HG03342 (cell line): ENCODE results near the gene SFSWAP.
"Not testable (repeated sequence)": the region's sequence is repeated elsewhere in the genome, so short reads cannot be mapped to it uniquely, and the experiment has no call there.

ENCODE experiments used
- ATAC-seq: cut with Tn5 transposase; IDR thresholded peaks from one replicate; pipeline ENCODE4 v1.9.1; 2021; ENCODE audit warnings: mild to moderate bottlenecking, moderate library complexity; ENCODE audit not compliant: unreplicated experiment

SFSWAP gene

DNA sequence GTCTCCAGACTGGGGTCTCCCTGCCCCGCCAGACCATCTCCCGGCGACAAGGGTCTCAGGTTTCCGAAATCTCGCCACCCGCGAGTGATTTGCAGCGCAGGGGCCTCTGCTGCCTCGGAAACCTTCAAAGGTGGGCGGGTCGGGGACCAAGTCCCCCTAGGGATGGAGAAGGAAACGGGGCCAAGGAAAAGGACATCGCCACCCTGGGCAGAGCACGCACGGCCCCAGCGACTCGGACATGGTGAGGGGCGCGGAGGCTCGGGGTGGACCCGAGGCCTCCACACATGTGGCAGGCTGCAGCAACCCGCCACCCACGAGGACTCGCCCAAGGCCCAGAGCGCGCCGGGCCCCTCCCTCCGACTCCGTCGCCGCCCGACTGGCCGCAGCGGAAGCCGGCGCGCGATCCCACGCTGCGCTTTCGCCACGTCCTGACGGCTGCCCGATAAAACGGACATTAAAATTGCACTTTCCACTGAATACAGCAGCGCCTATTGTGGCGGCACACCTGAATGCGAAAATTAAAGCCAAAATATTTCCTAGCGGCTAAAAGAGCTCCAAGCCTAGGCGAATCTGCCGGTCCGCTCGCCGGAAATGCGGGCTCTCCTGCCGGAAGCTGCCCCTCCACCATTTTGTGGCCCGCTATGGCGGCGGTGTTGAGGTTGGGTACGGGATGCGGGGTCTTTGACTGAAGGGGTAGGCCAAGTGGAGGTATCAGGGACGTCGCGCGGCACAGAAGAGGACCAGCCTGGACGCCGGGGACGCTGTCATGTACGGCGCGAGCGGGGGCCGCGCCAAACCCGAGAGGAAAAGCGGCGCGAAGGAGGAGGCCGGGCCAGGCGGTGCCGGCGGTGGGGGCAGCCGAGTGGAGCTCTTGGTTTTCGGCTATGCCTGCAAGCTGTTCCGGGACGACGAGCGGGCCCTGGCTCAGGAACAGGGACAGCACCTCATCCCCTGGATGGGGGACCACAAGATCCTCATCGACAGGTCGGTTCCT, at the start of gene SFSWAP:
SFSWAP (plus strand) TSS at position 627 of the 994 bp plus-strand sequence; CDS start at position 767, 140 bp downstream.
- ATAC-seq: peak; percentile 86

GRCh38 chr12:131661170-131661985, 49.5 kb upstream of the SFSWAP start:
- not testable (repeated sequence) for ATAC-seq

DNA sequence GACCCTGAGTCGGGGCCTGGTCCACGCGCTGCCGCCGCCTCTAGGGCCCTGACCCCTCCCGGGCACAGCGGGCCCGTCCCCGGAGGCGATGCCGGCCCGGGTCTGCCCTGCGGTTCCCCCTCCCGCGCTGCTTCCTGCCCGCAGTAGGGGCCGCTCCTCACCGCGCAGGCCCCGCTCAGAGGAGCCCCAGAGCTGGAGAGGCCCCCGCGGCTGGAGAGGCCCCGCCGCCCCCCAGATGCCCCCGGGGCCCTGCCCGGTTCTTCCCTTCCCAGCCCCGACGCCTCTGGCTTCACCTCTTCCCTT, 49.0 kb upstream of the SFSWAP start:
- not testable (repeated sequence) for ATAC-seq

DNA sequence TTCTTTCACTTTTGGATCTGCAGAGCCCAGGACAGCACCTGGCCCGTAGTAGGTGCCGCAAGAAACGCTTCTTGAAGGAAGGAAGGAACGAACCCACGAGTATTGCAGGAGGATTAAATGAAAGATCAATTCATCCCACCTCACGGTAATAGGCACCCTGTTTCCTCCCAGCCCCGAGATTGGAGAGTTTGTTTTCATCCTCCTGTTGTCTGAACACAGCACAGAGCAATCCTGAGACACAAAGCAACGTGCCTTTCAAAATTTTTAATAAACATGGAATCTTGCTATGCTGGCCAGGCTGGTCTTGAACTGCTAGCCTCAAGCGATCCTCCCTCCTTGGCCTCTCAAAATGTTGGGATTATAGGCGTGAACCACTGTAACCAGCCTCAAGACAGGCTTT, 48.5 kb upstream of the SFSWAP start:
- not testable (repeated sequence) for ATAC-seq

DNA sequence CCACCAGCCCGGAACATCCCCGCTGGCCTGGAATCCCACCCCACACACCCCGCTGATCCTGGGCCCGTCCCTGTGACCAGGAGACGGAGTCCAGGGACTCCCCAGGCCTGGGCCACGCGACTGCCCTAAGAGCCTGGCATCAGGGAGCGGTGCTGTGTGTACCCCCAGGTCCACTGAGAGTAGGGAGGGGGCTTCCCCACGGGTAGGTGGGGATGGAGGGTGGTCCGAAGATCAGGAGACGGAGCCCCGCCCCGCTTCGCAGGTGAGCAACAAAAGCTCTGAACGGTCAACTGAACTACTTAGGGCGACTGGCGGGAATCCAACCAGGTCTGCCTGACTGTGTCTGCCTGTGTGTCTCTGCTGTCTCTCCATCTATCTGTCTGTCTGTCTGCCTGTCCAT, 45.2 kb upstream of the SFSWAP start:
- ATAC-seq: not testable (repeated sequence)

DNA sequence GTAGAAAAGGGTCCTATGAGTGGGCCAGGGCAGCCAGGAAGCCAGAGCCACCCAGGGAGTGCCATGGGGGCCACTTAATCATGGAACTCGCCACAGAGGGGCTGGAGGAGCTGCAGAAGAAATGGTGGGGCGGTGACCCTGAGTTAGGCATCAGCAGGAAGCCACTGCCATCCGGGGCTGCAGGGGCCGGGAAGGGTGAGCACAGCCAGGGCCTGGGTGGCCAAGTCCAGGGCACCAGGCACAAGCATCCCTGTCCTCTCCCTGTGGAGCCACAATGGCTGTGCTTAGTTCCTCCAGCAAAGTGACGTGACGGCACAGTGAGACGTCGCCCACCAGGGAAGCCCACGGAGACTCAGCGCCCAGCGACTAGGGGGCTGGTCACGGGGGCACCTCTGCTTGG, 44.4 kb upstream of the SFSWAP start:
- ATAC-seq: not testable (repeated sequence)

DNA sequence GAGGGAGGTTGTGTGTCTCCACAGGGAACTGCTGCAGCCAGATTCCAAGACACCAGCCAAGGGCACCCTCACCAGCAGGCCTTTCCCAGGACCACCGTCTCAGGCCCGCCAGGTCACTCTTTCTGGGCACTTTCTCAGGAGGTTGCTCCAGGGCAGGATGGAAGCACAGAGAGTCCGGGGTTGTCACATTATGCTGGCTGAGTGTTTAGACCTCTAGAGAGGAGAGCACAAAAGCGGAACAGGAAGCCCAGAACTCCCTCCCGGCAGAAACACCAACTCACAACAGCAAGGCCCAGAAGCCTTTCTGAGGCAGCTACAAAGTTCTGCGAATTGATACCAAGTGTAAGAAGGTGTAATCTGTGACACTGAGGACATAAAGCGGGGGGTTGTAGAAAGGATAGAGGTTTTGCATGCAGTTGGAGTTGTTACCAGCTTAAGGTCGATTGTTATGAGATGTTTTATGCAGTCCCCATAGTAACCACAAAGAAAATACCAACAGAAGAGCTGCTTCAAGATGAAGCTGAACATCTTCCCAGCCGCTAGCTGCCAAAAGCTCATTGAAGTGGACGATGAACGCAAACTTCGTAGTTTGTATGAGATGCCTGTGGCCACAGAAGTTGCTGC, 43.8 kb upstream of the SFSWAP start:
- not testable (repeated sequence) for ATAC-seq

DNA sequence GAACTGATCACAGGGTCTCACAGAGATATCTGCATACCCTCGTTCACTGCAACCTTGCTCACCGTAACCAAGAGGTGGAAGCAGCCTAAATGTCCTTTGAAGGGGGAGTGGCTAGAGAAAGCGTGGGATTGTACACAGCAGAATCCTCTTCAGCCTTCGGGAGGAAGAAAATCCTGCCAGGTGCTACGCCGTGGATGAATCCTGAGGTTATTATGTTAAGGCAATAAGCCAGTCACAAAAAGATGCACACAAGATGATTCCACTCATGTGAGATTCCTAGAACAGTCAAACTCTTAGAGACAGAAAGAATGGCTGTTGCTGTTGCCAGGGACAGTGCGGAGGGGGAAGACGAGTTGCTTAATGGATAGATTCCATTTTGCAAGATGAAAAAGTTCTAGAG, 39.6 kb upstream of the SFSWAP start:
- ATAC-seq: no peak

DNA sequence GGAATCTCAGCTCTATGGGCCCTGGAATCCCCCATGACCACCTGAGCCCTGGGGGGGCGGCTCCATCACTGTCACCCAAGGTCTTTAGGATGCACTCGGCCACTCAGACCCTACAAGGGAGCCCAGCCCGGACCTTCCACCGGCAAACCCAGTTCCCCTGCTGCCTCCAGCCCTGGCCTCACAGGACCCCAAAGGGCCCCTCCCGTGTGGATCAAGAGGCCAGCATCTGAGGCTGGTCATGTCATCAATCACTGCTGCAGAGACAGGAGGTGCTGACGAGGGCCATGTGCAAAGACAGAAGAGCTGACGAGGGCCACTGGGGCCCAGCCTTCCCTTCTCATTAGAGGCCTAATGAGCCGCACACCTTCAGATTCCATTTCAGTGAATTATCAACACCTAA, 39.0 kb upstream of the SFSWAP start:
- ATAC-seq: no peak

DNA sequence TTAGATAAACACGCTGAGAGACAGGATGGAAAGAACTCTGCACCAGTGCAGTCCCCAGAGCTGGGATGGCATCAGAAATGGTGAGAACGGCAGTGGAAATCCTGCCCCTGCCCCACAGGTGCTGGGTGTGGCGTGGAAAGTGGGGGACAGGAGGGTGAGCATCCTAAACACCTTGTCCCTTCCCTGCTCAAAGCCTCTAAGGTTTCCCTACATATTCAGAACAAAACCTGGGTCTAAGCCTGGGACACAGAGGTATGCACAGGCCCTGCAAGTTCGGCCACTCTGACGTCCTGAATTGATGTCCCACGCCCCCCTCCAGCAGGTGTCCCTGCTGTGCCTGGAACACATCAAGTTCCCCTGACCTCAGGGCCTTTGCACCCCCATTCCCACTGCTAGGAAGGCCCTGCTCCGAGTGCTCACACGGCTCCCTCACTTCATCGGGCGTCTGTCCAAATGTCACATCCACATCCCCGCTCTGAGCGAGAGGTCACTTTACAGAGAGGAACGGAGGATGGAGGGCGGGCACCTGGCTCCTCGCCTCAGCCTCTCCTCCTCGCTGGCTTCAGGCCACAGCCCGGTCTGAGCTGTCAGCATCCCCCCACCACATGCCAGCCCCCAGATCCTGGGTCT, 38.5 kb upstream of the SFSWAP start:
- ATAC-seq: no peak

GRCh38 chr12:131672941-131673887, 37.7 kb upstream of the SFSWAP start:
- no peak for ATAC-seq

GRCh38 chr12:131673888-131674257, 37.0 kb upstream of the SFSWAP start:
- no peak for ATAC-seq

- no peak for ATAC-seq
These were observed 36.5 kb upstream of the SFSWAP start for GRCh38 chr12:131674373-131674772.

- ATAC-seq: no peak
These were observed 35.5 kb upstream of the SFSWAP start for GRCh38 chr12:131675126-131676080.

DNA sequence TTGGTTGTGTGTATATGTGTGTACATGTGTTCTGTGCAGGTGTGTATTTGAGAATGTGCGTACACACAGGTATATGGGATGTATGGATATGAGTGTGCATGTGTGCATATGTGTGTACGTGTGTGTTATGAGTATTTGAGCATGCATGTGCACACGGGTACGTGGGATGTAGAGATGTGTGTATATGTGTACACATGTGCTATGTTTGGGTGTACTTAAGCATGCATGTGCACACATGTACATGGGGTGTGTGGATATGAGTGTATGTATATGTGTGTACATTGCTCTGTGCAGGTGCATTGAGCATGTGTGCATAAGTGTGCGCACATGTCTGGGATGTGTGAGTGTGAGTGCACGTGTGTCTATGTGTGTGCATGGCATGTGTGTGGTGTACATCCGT, 34.3 kb upstream of the SFSWAP start:
- no peak for ATAC-seq

GRCh38 chr12:131677067-131677466, 33.8 kb upstream of the SFSWAP start:
- not testable (repeated sequence) for ATAC-seq

DNA sequence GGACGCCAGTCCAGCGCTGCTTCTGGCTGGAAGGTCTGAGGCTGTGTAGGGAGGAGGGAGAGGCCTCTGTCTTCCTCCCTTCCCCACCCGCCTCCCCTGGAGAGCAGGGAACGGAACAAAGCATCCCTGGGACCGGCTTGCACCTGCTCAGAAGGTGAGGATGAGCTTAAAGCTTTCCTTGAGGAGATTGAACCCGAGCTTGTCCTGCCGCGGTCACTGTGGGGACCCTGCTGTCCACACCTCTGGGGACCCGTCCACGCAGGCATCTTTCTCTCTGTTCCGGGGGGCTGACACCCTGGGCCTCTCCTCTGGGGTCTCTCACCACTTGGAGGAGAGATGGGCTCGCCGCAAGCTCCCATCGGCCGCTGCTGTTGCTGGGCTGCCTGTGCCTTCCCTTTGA, 33.2 kb upstream of the SFSWAP start:
- ATAC-seq: no peak

DNA sequence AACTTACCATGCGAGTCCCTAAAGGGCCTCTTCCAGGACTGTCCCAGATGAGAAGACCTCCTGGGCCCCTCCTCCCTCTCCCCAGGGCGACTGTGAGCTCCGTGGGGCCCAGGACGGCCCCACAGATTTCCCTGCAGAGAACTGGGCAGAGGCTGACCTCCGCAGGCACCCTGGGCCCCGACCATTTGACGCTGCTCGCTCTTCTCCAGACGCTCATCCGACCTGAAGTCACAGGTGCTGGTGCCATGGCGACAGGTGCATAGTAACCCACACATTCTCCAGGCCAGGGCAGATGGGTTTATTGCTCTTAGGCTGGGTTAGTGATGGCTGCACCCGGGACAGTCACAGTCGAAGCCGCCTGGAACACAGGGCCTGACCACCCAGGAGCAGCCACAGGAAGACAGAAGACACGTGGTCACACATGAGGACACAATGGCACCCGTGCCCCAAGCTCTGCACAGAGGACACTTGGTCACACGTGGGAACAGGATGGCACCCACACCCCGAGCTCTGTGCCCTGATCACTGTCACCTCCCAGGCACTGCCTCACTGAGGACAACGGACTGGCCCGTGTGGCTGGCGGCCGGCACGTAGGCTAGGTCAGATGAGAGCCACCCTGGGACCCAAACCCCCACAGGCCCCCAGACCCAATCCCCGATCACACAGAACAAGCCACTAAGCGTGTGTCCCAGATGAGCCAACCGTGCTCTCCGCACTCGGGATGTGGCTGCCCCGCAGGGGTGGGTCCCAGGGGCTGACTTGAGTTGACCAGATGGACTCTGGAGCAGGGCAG, 32.3 kb upstream of the SFSWAP start:
- ATAC-seq: not testable (repeated sequence)
